HCT116 (cell line): ENCODE measurements around the gene KRT15. TPM values are rescaled to one million over a fixed set of nuclear protein-coding genes. Genes with fewer than 3 reads are reported as not detected.

ENCODE experiments used
- ATAC-seq: fragments of 200-7000 bp; cut with Tn5 transposase; 2 replicates; pipeline ENCODE4 v1.9.1; 2020; ENCODE audit warnings: mild to moderate bottlenecking, moderate library complexity
- BruUV-seq: library from RNA; stranded (reverse); fragments of 400-500 nt; replicated peaks from 2 replicates; lab custom pipeline; 2021; lab: Mats Ljungman, UMichigan
- CTCF ChIA-PET: fragments of 300-600 bp; sonication (Branson Sonifier 250); formaldehyde crosslinking; loops from one replicate; lab custom pipeline; 2021; ENCODE audit warnings: antibody characterized with exemption; lab: Charles Lee
- POLR2A ChIA-PET: fragments of 300-600, 350-600 bp; sonication (Branson Sonifier 250); formaldehyde crosslinking; loops from one replicate; lab custom pipeline; 2021; ENCODE audit warnings: antibody characterized with exemption; lab: Charles Lee
- RAD21 ChIA-PET, 2 experiments: fragments of 300-600 bp; sonication (Branson Sonifier 250); formaldehyde crosslinking; loops; one replicate each; lab custom pipeline; 2023; ENCODE audit warnings: low total read pairs in 2 of 2; ENCODE audit not compliant: uncharacterized antibody in 2 of 2, unreplicated experiment in 2 of 2, low non-redundant PET in 1 of 2; lab: Charles Lee
- DNase-seq: peaks from one replicate; pipeline ENCODE4 v3.0.0-alpha.2; 2010; ENCODE audit warnings: low read depth, low spot score
- H2AFZ ChIP-seq: fragments of 200-600 bp; shearing (Covaris generic), sonication (generic); 2 replicates; pipeline ENCODE4 v1.6.1; 2017; ENCODE audit warnings: low read depth, mixed run types, mixed read lengths, antibody characterized with exemption, low read length; ENCODE audit not compliant: poor library complexity, severe bottlenecking
- H3K27ac ChIP-seq: 2 replicates; pipeline ENCODE4 v1.5.1; 2012; ENCODE audit warnings: low read depth, low read length
- H3K27me3 ChIP-seq: fragments of 200-600 bp; sonication (generic); 2 replicates; pipeline ENCODE4 v1.6.1; 2016; ENCODE audit warnings: mixed run types, low read length, mixed read lengths; ENCODE audit not compliant: insufficient read depth
- H3K36me3 ChIP-seq, 2 experiments: fragments of 200-500 bp in 1 of 2; fragments of 200-600 bp in 1 of 2; sonication (Bioruptor generic) in 1 of 2; sonication (generic) in 1 of 2; 2 replicates each; pipeline versions ENCODE4 v1.5.1 to v1.6.1; 2014 to 2016; ENCODE audit warnings: low read length in 2 of 2, inconsistent platforms in 1 of 2, mixed read lengths in 1 of 2, mixed run types in 1 of 2; ENCODE audit not compliant: insufficient read depth in 2 of 2, control insufficient read depth in 1 of 2
- H3K4me1 ChIP-seq, 2 experiments: fragments of 200-600 bp in 1 of 2; sonication (generic) in 1 of 2; 2 replicates each; pipeline versions ENCODE4 v1.5.1 to v1.6.1; 2012 to 2017; ENCODE audit warnings: low read length in 2 of 2, inconsistent platforms in 1 of 2, mild to moderate bottlenecking in 1 of 2, mixed read lengths in 1 of 2, mixed run types in 1 of 2, moderate library complexity in 1 of 2; ENCODE audit not compliant: insufficient read depth in 2 of 2, control insufficient read depth in 1 of 2
- H3K4me2 ChIP-seq: fragments of 200-600 bp; sonication (generic); 2 replicates; pipeline ENCODE4 v1.6.1; 2017; ENCODE audit warnings: mixed run types, low read length, mixed read lengths
- H3K4me3 ChIP-seq, 2 experiments: fragments of 200-600 bp in 1 of 2; sonication (generic) in 1 of 2; replicated peaks in 1 of 2; 2 replicates each; pipeline ENCODE4 v1.5.1; 2011 to 2016; ENCODE audit warnings: low read length in 2 of 2, control low read depth in 1 of 2, low read depth in 1 of 2, mild to moderate bottlenecking in 1 of 2, mixed read lengths in 1 of 2, mixed run types in 1 of 2
- H3K79me2 ChIP-seq: fragments of 200-600 bp; sonication (generic); 2 replicates; pipeline ENCODE4 v1.6.1; 2017; ENCODE audit warnings: mild to moderate bottlenecking, mixed run types, low read length, moderate library complexity, mixed read lengths; ENCODE audit not compliant: insufficient read depth
- H3K9ac ChIP-seq: fragments of 200-600 bp; sonication (generic); 2 replicates; pipeline ENCODE4 v1.6.1; 2016; ENCODE audit warnings: low read length, mixed read lengths
- H3K9me2 ChIP-seq: fragments of 200-600 bp; sonication (generic), shearing (Covaris generic); 2 replicates; pipeline ENCODE4 v1.6.1; 2017; ENCODE audit warnings: mixed run types, mild to moderate bottlenecking, moderate library complexity; ENCODE audit not compliant: insufficient read depth
- H3K9me3 ChIP-seq, 2 experiments: fragments of 200-500 bp in 1 of 2; fragments of 200-600 bp in 1 of 2; sonication (Bioruptor generic) in 1 of 2; sonication (generic) in 1 of 2; 2 replicates each; pipeline ENCODE4 v1.6.1; 2014 to 2017; ENCODE audit warnings: low read length in 2 of 2, mixed read lengths in 2 of 2, inconsistent platforms in 1 of 2, low read depth in 1 of 2, mild to moderate bottlenecking in 1 of 2, mixed run types in 1 of 2, moderate library complexity in 1 of 2; ENCODE audit not compliant: control insufficient read depth in 1 of 2, insufficient read depth in 1 of 2
- H4K20me1 ChIP-seq: fragments of 200-600 bp; sonication (generic), shearing (Covaris generic); 2 replicates; pipeline ENCODE4 v1.6.1; 2017; ENCODE audit warnings: mixed run types, mild to moderate bottlenecking, moderate library complexity; ENCODE audit not compliant: insufficient read depth
- CEBPB ChIP-seq: IDR thresholded peaks from 2 replicates; pipeline ENCODE4 v1.6.1; 2012; ENCODE audit warnings: low read depth
- ELF1 ChIP-seq: IDR thresholded peaks from 2 replicates; pipeline ENCODE4 v1.6.1; 2012; ENCODE audit warnings: low read depth, borderline replicate concordance
- EZH2phosphoT487 ChIP-seq: fragments of 200-600 bp; IDR thresholded peaks from 2 replicates; pipeline ENCODE4 v1.6.1; 2018; ENCODE audit warnings: antibody characterized with exemption, borderline replicate concordance
- SRF ChIP-seq: IDR thresholded peaks from 2 replicates; pipeline ENCODE4 v1.6.1; 2012; ENCODE audit warnings: low read depth
- intact Hi-C: fragments of 100-400 bp; cut with micrococcal nuclease; formaldehyde crosslinking; loops from 2 replicates; pipeline ENCODE4 v1.10.0; 2022
- total RNA-seq: library from RNA; stranded (reverse); gene quantifications from one replicate; pipeline ENCODE4 v1.2.1, GENCODE V29; 2021; ENCODE audit not compliant: unreplicated experiment
- TF ChIP-seq, protein P1 (sequence below), 3 experiments: fragments of 200-600 bp in 1 of 3; sonication (generic) in 1 of 3; IDR thresholded peaks in 2 of 3; conservative IDR thresholded peaks in 1 of 3; 2 replicates each; pipeline ENCODE4 v1.5.1; 2012 to 2017; ENCODE audit warnings: low read depth in 2 of 3, low read length in 2 of 3, antibody characterized with exemption in 1 of 3, borderline replicate concordance in 1 of 3, control low read depth in 1 of 3, mild to moderate bottlenecking in 1 of 3, mixed read lengths in 1 of 3, mixed run types in 1 of 3, moderate library complexity in 1 of 3; ENCODE audit not compliant: insufficient read depth in 1 of 3

Gene KRT15
- total RNA-seq, 1 experiment from 2014 or later: 37.1 TPM

DNA sequence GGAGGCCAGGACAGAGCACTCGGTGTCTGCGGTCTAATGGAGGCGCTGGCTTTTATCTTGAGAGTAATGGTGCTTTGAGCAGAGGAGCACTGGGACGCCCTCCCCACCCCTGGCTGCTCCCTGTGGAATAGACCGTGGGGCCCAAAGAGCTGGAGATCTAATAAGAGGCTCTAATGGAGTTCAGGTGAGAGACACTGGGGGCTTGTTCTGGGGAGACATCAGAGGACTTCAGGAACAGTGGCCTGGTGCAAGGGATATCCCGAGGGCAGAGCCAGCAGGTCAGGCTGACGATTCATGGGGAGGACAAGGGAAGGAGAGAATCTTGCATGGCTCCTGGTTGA is 18.9 kb upstream of the KRT15 start:
- BruUV-seq: no TSS peak
- intact Hi-C loops: no loop called here
- no peak overlapping the region for H3K4me2 ChIP-seq
- H3K27me3 ChIP-seq: no peaks in the 10 kb centered on the region
- POLR2A ChIA-PET: interaction anchor here (0.9 to 2.3 kb wide), 2 partner anchors 9 to 12 kb away, joined by 4 to 7 read pairs; partner anchors contain the start of gene KRT19
- H3K4me3 ChIP-seq: no peak overlapping the region
- no peak overlapping the region for H3K27ac ChIP-seq
- no peaks in the 10 kb centered on the region for H3K9me3 ChIP-seq
- H3K9ac ChIP-seq: no peak overlapping the region
- ATAC-seq (no peak), DNase-seq (no peak)
- RAD21 ChIA-PET: no interaction called here
- H3K4me1 ChIP-seq: peaks cover 22 to 66% of the 10 kb centered on the region in 2 experiments
- no peaks in the 10 kb centered on the region for H3K79me2 ChIP-seq
- H3K36me3 ChIP-seq: no peaks in the 10 kb centered on the region
- CTCF ChIA-PET: interaction anchor here (4.9 kb wide), 1 partner anchor 11 kb away, joined by 39 read pairs; no protein-coding TSS in a partner anchor
- TF ChIP-seq SRF (no peak), ELF1 (no peak), CEBPB (no peak), EZH2phosphoT487 (no peak)
- TF ChIP-seq, protein P1, sequence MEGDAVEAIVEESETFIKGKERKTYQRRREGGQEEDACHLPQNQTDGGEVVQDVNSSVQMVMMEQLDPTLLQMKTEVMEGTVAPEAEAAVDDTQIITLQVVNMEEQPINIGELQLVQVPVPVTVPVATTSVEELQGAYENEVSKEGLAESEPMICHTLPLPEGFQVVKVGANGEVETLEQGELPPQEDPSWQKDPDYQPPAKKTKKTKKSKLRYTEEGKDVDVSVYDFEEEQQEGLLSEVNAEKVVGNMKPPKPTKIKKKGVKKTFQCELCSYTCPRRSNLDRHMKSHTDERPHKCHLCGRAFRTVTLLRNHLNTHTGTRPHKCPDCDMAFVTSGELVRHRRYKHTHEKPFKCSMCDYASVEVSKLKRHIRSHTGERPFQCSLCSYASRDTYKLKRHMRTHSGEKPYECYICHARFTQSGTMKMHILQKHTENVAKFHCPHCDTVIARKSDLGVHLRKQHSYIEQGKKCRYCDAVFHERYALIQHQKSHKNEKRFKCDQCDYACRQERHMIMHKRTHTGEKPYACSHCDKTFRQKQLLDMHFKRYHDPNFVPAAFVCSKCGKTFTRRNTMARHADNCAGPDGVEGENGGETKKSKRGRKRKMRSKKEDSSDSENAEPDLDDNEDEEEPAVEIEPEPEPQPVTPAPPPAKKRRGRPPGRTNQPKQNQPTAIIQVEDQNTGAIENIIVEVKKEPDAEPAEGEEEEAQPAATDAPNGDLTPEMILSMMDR (IDR thresholded peaks at IDR 0.05 in 2 of 3, conservative IDR thresholded peaks at IDR 0.05 in 1 of 3; ENCODE audit: borderline replicate concordance in 1 of 3, insufficient read depth in 1 of 3, low read depth in 2 of 3, low read length in 2 of 3): no peak
- no peaks in the 10 kb centered on the region for H3K9me2 ChIP-seq
- no peaks in the 10 kb centered on the region for H4K20me1 ChIP-seq
- H2AFZ ChIP-seq: no peak overlapping the region
